Loucy (cell line): ENCODE measurements around the gene LCOR.

Experiments used
- H2AFZ ChIP-seq: fragments of 200-600 bp; sonication (generic); 2 replicates; pipeline ENCODE4 v1.6.0; 2016; ENCODE audit warnings: antibody characterized with exemption, mild to moderate bottlenecking, low read length, moderate library complexity
- H3F3A ChIP-seq: fragments of 200-600 bp; 2 replicates; pipeline ENCODE4 v1.6.0; 2016; ENCODE audit warnings: antibody characterized with exemption, low read depth, mild to moderate bottlenecking
- H3K27me3 ChIP-seq: fragments of 200-600 bp; sonication (generic); 2 replicates; pipeline ENCODE4 v1.6.1; 2014; ENCODE audit warnings: low read length, mild to moderate bottlenecking; ENCODE audit not compliant: insufficient read depth, poor library complexity, severe bottlenecking
- H3K36me3 ChIP-seq: fragments of 200-600 bp; sonication (generic); 2 replicates; pipeline ENCODE4 v1.6.1; 2016; ENCODE audit warnings: low read length; ENCODE audit not compliant: insufficient read depth
- H3K4me1 ChIP-seq: fragments of 200-600 bp; sonication (generic); 2 replicates; pipeline ENCODE4 v1.5.1; 2014; ENCODE audit warnings: low read length, mild to moderate bottlenecking; ENCODE audit not compliant: insufficient read depth, poor library complexity, severe bottlenecking
- H3K4me2 ChIP-seq: fragments of 200-600 bp; sonication (generic); 2 replicates; pipeline ENCODE4 v1.6.0; 2014; ENCODE audit warnings: antibody characterized with exemption, low read length, low read depth, mild to moderate bottlenecking; ENCODE audit not compliant: poor library complexity, severe bottlenecking
- H3K4me3 ChIP-seq: fragments of 200-600 bp; sonication (generic); 2 replicates; pipeline ENCODE4 v1.5.1; 2014; ENCODE audit warnings: low read length, mild to moderate bottlenecking, mixed read lengths; ENCODE audit not compliant: poor library complexity, severe bottlenecking
- H3K79me2 ChIP-seq: fragments of 200-600 bp; sonication (generic); 2 replicates; pipeline ENCODE4 v1.6.1; 2014; ENCODE audit warnings: low read length; ENCODE audit not compliant: insufficient read depth
- H3K9ac ChIP-seq: fragments of 200-600 bp; sonication (generic); 2 replicates; pipeline ENCODE4 v1.6.0; 2014; ENCODE audit warnings: mild to moderate bottlenecking, low read depth, low read length, moderate library complexity; ENCODE audit not compliant: poor library complexity, severe bottlenecking
- H3K9me2 ChIP-seq: fragments of 200-600 bp; sonication (generic); replicated peaks from 2 replicates; pipeline ENCODE4 v1.6.1; 2016; ENCODE audit warnings: low read depth, low read length, mixed read lengths
- H3K9me3 ChIP-seq: fragments of 200-600 bp; sonication (generic); 2 replicates; pipeline ENCODE4 v1.6.1; 2014; ENCODE audit warnings: mild to moderate bottlenecking, antibody characterized with exemption, low read length, low read depth; ENCODE audit not compliant: insufficient read depth
- H4K20me1 ChIP-seq: fragments of 200-600 bp; sonication (generic); 2 replicates; pipeline ENCODE4 v1.6.0; 2014; ENCODE audit warnings: antibody characterized with exemption, low read length, mild to moderate bottlenecking; ENCODE audit not compliant: insufficient read depth, poor library complexity, severe bottlenecking
- CTCF ChIP-seq: fragments of 200-600 bp; sonication (generic); conservative IDR thresholded peaks from 2 replicates; pipeline ENCODE4 v1.5.1; 2014; ENCODE audit warnings: mild to moderate bottlenecking, antibody characterized with exemption, low read length
- EZH2phosphoT487 ChIP-seq: fragments of 200-600 bp; IDR thresholded peaks from 2 replicates; pipeline ENCODE4 v1.6.1; 2018; ENCODE audit warnings: antibody characterized with exemption, mild to moderate bottlenecking, moderate library complexity, borderline replicate concordance

Gene LCOR

GRCh38 chr10:96838529-96838928 lies 6.4 kb downstream of the LCOR start:
- H4K20me1 ChIP-seq: peaks cover 97% of the 10 kb centered on the region
- H3K9ac ChIP-seq: no peak overlapping the region
- H3K27me3 ChIP-seq: no peaks in the 10 kb centered on the region
- H3K4me1 ChIP-seq: peaks cover 32% of the 10 kb centered on the region
- H2AFZ ChIP-seq: no peak overlapping the region
- H3K79me2 ChIP-seq: peaks cover 100% of the 10 kb centered on the region
- H3K9me3 ChIP-seq: no peaks in the 10 kb centered on the region
- H3K36me3 ChIP-seq: no peaks in the 10 kb centered on the region
- H3K9me2 ChIP-seq: no peaks in the 10 kb centered on the region
- H3F3A ChIP-seq: no peaks in the 10 kb centered on the region; the same call in 1 of the 2 replicates
- TF ChIP-seq EZH2phosphoT487: no peak
- TF ChIP-seq CTCF: no peak
- no peak overlapping the region for H3K4me3 ChIP-seq
- H3K4me2 ChIP-seq: peak overlapping the region; percentile 35

GRCh38 chr10:96840841-96841518 lies 8.9 kb downstream of the LCOR start:
- H3K27me3 ChIP-seq: no peaks in the 10 kb centered on the region
- no peaks in the 10 kb centered on the region for H3K9me3 ChIP-seq
- H3K9ac ChIP-seq: no peak overlapping the region
- H3K79me2 ChIP-seq: peaks cover 97% of the 10 kb centered on the region
- H2AFZ ChIP-seq: no peak overlapping the region
- H4K20me1 ChIP-seq: peaks cover 93% of the 10 kb centered on the region
- no peak overlapping the region for H3K4me2 ChIP-seq
- no peak for TF ChIP-seq CTCF
- TF ChIP-seq EZH2phosphoT487: no peak
- no peaks in the 10 kb centered on the region for H3K36me3 ChIP-seq
- H3K4me3 ChIP-seq: no peak overlapping the region
- H3K4me1 ChIP-seq: peaks cover 17% of the 10 kb centered on the region
- H3K9me2 ChIP-seq: no peaks in the 10 kb centered on the region
- no peaks in the 10 kb centered on the region for H3F3A ChIP-seq

GRCh38 chr10:96842896-96843723 lies 11.0 kb downstream of the LCOR start:
- no peaks in the 10 kb centered on the region for H3K36me3 ChIP-seq
- peaks cover 6% of the 10 kb centered on the region for H3K4me1 ChIP-seq
- peaks cover 97% of the 10 kb centered on the region for H3K79me2 ChIP-seq
- no peak overlapping the region for H3K4me3 ChIP-seq
- H3K9me2 ChIP-seq: no peaks in the 10 kb centered on the region
- no peak overlapping the region for H2AFZ ChIP-seq
- TF ChIP-seq EZH2phosphoT487 (no peak), CTCF (no peak)
- H3K9me3 ChIP-seq: no peaks in the 10 kb centered on the region
- H3K4me2 ChIP-seq: no peak overlapping the region
- peaks cover 91% of the 10 kb centered on the region for H4K20me1 ChIP-seq
- H3K27me3 ChIP-seq: no peaks in the 10 kb centered on the region
- no peak overlapping the region for H3K9ac ChIP-seq
- no peaks in the 10 kb centered on the region for H3F3A ChIP-seq
